ENCODE results near the gene PSMF1. TPM values are rescaled to one million over a fixed set of nuclear protein-coding genes. Genes with fewer than 3 reads are reported as not detected.

PSMF1 gene
- polyA plus RNA-seq = 10 to 100 TPM; 54.8 to 88.6 (median 64.5) TPM

GRCh38 chr20:1118336-1119127, at the start of gene PSMF1:
Gene PSMF1, plus strand, starts transcription at chr20:1118602. Its CDS starts 172 bp downstream, at chr20:1118774.
- no peak within 1 kb of the TSS for H3K27ac ChIP-seq (ENCODE audit: low read depth, low read length)
- WGBS, 3 donors = 0 to 1% (median 1%) methylated on average over 56 to 62 of the region's 62 CpGs

GRCh38 chr20:1072258-1072657, 46.1 kb upstream of the PSMF1 start:
- WGBS, 3 donors = 83 to 93% (median 86%) methylated on average over 2 of the region's 2 CpGs
- no peak overlapping the region for H3K27ac ChIP-seq (ENCODE audit: low read depth, low read length)

- no peak overlapping the region for H3K27ac ChIP-seq (ENCODE audit: low read depth, low read length)
- WGBS, 3 donors = 77 to 82% (median 80%) methylated on average over 3 of the region's 3 CpGs
Observed at GRCh38 chr20:1075616-1076015, 42.8 kb upstream of the PSMF1 start.

GRCh38 chr20:1081891-1082290, 36.5 kb upstream of the PSMF1 start:
- 70 to 89% (median 78%) methylated on average over 4 of the region's 4 CpGs for WGBS, 3 donors
- H3K27ac ChIP-seq (ENCODE audit: low read depth, low read length) = no peak overlapping the region

GRCh38 chr20:1083431-1084080, 34.8 kb upstream of the PSMF1 start:
- WGBS, 3 donors = 70 to 75% (median 73%) methylated on average over 5 of the region's 5 CpGs
- H3K27ac ChIP-seq (ENCODE audit: low read depth, low read length) = no peak overlapping the region

- WGBS, 3 donors = 41 to 66% (median 54%) methylated on average over 6 of the region's 6 CpGs
- H3K27ac ChIP-seq (ENCODE audit: low read depth, low read length) = no peak overlapping the region
Observed at GRCh38 chr20:1085492-1086276, 32.7 kb upstream of the PSMF1 start.

- WGBS, 3 donors = 31 to 55% (median 39%) methylated on average over 5 of the region's 5 CpGs
- H3K27ac ChIP-seq (ENCODE audit: low read depth, low read length) = no peak overlapping the region
Observed at GRCh38 chr20:1086277-1087213, 31.9 kb upstream of the PSMF1 start.

GRCh38 chr20:1087311-1087905, 31.0 kb upstream of the PSMF1 start:
- 64 to 82% (median 76%) methylated on average over 4 of the region's 4 CpGs for WGBS, 3 donors
- no peak overlapping the region for H3K27ac ChIP-seq (ENCODE audit: low read depth, low read length)

GRCh38 chr20:1094751-1095150, 23.7 kb upstream of the PSMF1 start:
- no peak overlapping the region for H3K27ac ChIP-seq (ENCODE audit: low read depth, low read length)
- WGBS, 3 donors = 70 to 85% (median 84%) methylated on average over 6 of the region's 6 CpGs

- no peak overlapping the region for H3K27ac ChIP-seq (ENCODE audit: low read depth, low read length)
Observed at GRCh38 chr20:1101533-1101932, 16.9 kb upstream of the PSMF1 start.

- no peak overlapping the region for H3K27ac ChIP-seq (ENCODE audit: low read depth, low read length)
Observed at GRCh38 chr20:1102016-1102415, 16.4 kb upstream of the PSMF1 start.

- WGBS, 3 donors = 61 to 78% (median 71%) methylated on average over 3 of the region's 3 CpGs
- H3K27ac ChIP-seq (ENCODE audit: low read depth, low read length) = no peak overlapping the region
Observed at GRCh38 chr20:1103751-1104150, 14.7 kb upstream of the PSMF1 start.

- H3K27ac ChIP-seq (ENCODE audit: low read depth, low read length) = no peak overlapping the region
- 85 to 90% (median 89%) methylated on average over 6 of the region's 6 CpGs for WGBS, 3 donors
Observed at GRCh38 chr20:1105599-1106194, 12.7 kb upstream of the PSMF1 start.

GRCh38 chr20:1107176-1107575, 11.2 kb upstream of the PSMF1 start:
- no peak overlapping the region for H3K27ac ChIP-seq (ENCODE audit: low read depth, low read length)
- WGBS, 3 donors = 80 to 85% (median 83%) methylated on average over 3 of the region's 3 CpGs

- H3K27ac ChIP-seq (ENCODE audit: low read depth, low read length) = no peak overlapping the region
- WGBS, 3 donors = 31 to 36% (median 34%) methylated on average over 5 of the region's 5 CpGs
Observed at GRCh38 chr20:1108437-1108920, 9.9 kb upstream of the PSMF1 start.

- no peak overlapping the region for H3K27ac ChIP-seq (ENCODE audit: low read depth, low read length)
- WGBS, 3 donors = 89 to 92% (median 92%) methylated on average over 5 of the region's 5 CpGs
Observed at GRCh38 chr20:1112908-1113307, 5.5 kb upstream of the PSMF1 start.

GRCh38 chr20:1118004-1118335, 432 bp upstream of the PSMF1 start:
- WGBS, 3 donors = 15 to 25% (median 17%) methylated on average over 13 of the region's 13 CpGs
- H3K27ac ChIP-seq (ENCODE audit: low read depth, low read length) = no peak overlapping the region

GRCh38 chr20:1119128-1119505, 715 bp downstream of the PSMF1 start:
- H3K27ac ChIP-seq (ENCODE audit: low read depth, low read length) = no peak overlapping the region
- WGBS, 3 donors = 4 to 19% (median 11%) methylated on average over 8 of the region's 8 CpGs
